CD4-positive, alpha-beta T cell treated with Interleukin-15 for 1 hour (primary cell): Measurements from ENCODE around the gene CTDP1.
"Not testable (repeated sequence)": the region's sequence is repeated elsewhere in the genome, so short reads cannot be mapped to it uniquely, and the experiment has no call there.

Source experiments
- DNase-seq: peaks from one replicate; pipeline ENCODE4 v3.0.0-alpha.2; 2020

CTDP1 gene

GRCh38 chr18:79683626-79684282, 4.2 kb downstream of the CTDP1 start:
- no peak for DNase-seq

DNA sequence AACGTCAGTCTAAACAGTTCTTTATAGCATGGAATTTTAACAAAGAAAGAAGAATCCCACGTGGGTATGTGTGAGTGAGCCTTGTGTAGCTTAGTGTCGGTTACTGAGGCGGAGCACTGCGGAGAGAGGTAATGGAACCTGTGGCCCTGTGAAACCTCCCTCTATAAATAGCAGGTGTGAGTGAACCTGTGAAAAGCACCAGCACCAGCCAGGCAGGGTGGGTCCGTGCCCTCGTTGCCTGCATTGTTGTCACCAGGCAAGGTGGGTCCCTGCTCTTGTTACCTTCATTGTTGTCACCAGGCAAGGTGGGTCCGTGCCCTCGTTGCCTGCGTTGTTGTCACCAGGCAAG, 4.7 kb downstream of the CTDP1 start:
- DNase-seq = peak; percentile 30

DNA sequence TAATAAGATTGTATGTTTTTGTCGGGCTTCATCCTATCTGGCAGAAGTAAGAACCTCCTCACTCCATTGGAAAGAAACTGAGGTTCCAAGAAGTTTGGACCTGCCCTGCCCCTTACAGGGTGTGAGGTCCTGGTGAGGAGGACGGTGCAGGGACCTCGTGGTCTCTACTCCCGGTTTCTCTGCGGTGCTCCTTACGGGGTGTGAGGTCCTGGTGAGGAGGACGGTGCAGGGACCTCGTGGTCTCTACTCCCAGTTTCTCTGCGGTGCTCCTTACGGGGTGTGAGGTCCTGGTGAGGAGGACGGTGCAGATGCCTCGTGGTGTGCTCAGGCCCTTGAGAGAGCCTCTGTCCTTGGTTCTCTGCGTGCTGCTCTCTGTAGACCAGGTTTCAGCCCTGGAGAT, 5.2 kb downstream of the CTDP1 start:
- no peak for DNase-seq

GRCh38 chr18:79685281-79685680, 5.7 kb downstream of the CTDP1 start:
- DNase-seq = peak; percentile 36

- DNase-seq = no peak
Measured at GRCh38 chr18:79685971-79686370, 6.4 kb downstream of the CTDP1 start.

GRCh38 chr18:79687806-79688205, 8.2 kb downstream of the CTDP1 start:
- no peak for DNase-seq

GRCh38 chr18:79690071-79690470, 10.5 kb downstream of the CTDP1 start:
- no peak for DNase-seq

GRCh38 chr18:79690586-79691482, 11.2 kb downstream of the CTDP1 start:
- no peak for DNase-seq

DNA sequence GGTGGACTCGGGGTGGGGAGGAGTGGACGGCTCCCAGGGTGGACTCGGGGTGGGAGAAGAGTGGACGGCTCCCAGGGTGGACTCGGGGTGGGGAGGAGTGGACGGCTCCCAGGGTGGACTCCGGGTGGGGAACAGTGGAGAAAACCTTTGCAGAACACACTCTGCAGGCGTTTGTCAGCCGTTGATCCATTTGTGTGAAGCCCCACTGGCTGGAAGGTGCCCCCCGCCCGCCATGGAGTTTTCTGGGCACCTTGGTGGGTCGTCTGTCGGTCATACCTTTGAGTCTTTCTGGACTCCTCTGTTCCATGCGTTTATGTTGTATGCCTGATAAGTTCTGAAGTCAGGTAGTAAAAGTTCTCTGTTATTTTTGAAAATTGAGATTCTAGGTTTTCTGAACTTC, 12.5 kb downstream of the CTDP1 start:
- DNase-seq = no peak

GRCh38 chr18:79692886-79693285, 13.3 kb downstream of the CTDP1 start:
- DNase-seq = no peak

DNA sequence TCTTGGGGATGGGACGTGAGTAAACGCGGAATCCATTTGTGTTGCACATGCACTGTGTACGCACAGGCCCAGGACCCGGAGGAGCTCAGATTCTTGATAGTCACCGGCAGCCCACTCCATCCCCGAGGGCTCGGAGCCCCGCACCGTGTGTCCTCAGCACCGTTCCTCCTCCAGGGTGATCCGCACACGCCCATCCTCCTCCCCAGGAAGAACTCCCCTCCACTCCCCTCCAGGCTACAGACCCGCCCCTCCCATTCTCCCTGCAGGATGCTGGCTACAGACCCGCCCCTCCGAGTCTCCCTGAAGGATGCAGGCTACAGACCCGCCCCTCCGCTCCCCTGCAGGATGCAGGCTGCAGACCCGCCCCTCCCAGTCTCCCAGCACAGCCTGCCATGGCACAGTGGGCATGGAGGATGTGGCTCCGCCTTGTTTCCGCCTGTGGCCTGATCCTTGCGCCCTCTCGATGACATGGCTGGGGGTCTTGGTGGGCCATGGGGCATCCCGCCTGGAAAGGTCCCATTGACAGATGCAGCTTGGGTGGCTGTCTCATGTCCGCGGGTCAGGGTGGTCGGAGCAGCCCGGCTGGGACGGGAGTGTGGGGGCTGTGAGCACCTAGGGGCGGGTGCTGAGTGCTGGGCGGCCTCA, 14.1 kb downstream of the CTDP1 start:
- DNase-seq = no peak

DNA sequence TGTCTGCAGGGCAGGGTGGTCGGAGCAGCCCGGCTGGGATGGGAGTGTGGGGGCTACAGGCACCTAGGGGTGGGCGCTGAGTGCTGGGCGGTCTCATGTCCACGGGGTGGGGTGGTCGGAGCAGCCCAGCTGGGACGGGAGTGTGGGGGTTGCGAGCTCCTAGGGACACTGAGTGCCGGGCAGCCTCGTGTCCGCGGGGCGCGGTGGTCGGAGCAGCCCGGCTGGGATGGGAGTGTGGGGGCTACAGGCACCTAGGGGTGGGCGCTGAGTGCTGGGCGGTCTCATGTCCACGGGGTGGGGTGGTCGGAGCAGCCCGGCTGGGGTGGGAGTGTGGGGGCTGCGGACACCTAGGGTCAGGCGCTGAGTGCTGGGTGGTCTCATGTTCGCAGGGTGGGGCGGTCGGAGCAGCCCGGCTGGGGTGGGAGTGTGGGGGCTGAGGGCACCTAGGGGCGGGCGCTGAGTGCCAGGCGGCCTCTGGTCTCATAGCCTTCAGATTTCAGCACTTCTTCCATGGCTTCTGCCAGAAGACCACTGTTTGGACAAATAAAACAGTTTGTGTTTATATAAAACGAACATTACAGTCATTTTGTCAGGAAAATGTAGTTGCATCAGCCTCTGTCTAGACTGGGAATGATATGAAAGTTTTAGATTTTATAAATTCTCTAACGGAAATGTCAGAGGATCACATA, 14.7 kb downstream of the CTDP1 start:
- not testable (repeated sequence) for DNase-seq

DNA sequence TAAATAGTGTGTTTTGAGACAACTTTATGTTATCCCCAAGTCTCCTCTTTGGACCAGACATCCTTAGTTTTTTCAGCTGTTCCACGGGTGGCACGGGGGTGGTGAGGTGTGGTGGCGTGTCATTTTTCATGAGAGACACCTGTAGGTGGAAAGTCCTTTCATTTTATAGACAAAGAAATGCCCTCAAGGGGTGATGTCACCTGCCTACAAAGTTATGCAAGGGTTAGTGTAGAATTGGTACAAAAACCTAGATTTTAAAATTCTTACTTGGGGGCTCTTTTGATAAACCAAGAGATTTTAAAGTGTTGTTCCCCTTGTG, 15.3 kb downstream of the CTDP1 start:
- no peak for DNase-seq

DNA sequence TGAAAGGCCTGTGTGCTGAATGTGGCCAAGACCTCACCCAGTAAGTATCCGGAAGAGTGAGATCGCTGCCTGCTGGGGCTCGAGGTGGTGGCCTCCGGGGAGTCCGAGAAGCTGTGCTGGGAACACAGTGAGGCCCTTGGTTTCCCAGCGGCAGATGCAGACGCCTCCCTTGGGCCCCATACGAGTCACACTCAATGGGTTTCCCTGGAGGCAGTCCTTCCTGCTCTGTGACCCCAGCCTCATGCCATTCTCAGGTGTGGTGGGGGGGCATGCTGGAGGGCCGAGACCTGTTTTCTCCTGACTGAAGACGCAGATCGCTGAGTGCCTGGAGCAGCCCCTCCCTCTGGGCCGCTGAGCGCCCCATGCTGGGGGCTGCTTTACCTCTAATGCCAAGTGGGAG, 15.7 kb downstream of the CTDP1 start:
- DNase-seq = no peak

DNA sequence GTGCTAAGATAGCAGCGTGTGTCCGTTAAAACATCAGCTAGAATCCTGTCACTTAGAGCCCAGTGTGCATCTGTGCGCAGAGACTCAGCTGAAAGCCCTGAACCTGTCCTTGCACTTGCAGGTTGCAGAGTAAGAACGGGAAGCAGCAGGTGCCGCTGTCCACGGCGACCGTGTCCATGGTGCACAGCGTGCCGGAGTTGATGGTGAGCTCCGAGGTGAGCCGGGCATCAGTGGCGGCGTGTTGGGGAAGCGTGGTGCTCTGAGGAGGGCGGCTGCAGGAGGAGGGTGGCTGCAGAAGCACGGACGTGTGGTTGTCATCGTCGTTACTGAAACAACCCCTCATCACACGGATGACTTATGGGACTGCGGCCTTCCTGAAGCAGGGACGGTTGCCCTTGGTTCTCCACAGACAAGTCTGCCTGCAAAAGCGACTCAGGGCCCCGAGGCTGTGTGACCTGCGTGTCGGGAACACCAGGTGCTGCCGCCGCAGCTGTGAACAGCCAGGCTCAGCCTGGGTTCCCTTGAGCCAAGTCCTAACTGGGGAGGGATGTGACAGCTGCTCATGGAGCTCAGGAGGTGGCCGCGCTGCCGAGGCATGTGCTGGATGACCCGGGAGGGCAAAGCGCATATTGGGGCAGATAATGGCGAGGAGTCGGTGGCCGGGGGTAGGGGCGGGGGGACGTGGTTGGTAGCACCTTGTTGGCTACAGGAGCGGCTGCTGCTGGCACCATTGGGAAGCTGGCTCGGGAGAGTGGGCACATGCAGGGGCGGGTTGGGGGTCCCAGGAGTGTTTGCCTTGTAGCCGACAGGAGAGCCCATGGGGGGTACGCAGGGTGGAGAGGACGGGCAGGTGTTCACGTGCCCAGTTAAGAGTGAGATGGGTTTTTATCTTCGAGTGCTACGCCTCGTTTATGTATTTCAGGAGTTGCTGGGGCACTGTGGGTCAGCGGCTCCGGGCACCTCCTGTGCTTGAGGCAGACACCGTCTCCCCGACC, 16.6 kb downstream of the CTDP1 start:
- no peak for DNase-seq

- DNase-seq = no peak
Measured at GRCh38 chr18:79697178-79697577, 17.6 kb downstream of the CTDP1 start.

- DNase-seq = no peak
Measured at GRCh38 chr18:79697976-79698375, 18.4 kb downstream of the CTDP1 start.

DNA sequence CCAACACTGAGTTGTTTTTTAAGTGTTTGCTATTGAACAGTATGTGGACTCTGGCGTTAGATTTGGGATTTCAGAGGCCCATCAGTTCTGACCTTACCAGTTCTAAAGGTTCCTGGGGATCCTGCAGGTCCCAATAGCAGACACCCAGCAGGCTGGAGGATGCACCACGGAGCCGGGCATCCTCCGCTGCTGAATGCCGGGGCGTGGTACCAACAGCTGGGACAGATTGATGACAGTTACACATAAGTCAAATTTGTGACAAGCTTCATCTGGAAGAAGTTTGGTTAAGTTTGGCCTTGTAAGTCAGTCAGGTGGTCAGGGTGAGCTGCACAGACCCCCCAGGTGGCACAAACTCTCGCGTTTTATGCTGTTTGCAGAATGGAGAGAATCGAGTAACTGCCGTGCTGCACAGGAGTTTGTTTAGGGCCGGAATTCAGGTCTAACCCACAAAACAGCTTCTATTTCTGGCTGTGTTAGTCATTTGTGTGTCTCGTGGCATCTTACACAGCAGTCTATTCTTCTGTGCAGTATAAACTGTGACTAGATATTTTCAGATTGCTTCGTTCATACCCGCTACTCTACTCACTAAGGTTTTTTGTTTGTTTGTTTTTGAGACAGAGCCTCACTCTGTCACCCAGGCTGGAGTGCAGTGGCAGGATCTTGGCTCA, 19.2 kb downstream of the CTDP1 start:
- DNase-seq = no peak

DNA sequence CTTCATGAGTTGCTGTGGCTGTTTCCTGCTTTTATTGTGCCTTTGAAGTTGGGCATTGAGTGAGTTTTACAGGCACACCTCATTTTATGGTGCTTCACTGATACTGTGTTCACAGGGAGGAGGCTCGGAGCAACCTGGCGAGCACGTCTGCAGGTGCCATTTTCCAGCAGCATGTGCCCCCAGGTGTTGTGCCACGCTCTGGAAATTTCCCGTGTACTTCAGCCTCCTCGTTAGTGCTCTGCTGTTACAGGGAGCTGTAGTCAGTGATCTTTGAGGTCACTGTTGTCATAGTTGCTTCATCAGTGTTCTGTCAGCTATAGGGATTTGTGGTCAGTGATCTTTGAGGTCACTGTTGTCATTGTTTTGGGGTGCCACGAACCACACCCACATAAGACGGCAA, 20.1 kb downstream of the CTDP1 start:
- DNase-seq = no peak

DNA sequence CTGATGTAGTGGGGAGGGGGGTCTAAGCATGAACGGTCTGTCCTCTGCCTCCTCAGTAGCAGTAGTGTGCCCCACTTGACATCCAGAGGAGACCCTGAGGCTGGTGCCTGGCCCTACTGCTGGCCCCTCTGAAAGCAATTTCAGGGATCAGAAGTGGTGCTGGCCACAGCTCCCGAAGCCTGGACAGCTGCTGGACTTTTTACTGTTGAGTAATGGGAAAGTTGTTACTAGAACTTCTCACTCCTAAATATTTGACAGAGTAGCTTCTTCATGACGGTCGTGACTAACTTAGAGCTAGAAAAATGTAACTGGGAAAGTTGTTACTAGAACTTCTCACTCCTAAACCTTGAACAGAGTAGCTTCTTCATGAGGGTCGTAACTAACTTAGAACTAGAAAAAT, 23.3 kb downstream of the CTDP1 start:
- no peak for DNase-seq

DNA sequence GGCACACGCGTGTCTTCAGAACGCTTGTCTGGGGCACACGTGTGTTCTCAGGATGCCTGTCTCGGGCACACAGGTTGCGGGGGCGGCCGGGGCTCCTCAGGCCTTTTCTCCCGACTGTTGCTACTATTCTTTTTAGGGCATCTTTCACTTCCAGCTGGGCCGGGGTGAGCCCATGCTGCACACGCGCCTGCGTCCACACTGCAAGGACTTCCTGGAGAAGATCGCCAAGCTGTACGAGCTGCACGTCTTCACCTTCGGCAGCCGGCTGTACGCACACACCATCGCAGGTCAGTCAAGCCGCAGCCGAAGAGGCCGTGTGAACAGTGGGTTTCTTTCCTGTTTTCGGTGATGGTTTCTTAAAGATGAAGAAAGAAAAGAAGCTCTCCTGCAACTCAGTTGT, 25.0 kb downstream of the CTDP1 start:
- DNase-seq = no peak

GRCh38 chr18:79705272-79705671, 25.7 kb downstream of the CTDP1 start:
- no peak for DNase-seq
